ENCODE results near the gene PGRMC1.
"Not testable (repeated sequence)": the region's sequence is repeated elsewhere in the genome, so short reads cannot be mapped to it uniquely, and the experiment has no call there.

Gene PGRMC1

GRCh38 chrX:119272882-119273419 lies 36.9 kb downstream of the PGRMC1 start:
- no peaks in the 10 kb centered on the region for H3K27me3 ChIP-seq (ENCODE audit: insufficient read depth, low read depth, severe bottlenecking)
- no peak for DNase-seq
- H3K36me3 ChIP-seq = no peaks in the 10 kb centered on the region
- H3K4me3 ChIP-seq (ENCODE audit: low read depth, low read length) = no peak overlapping the region
- H3K9me3 ChIP-seq (ENCODE audit: severe bottlenecking) = peaks cover 5% of the 10 kb centered on the region
- TF ChIP-seq, protein P1, sequence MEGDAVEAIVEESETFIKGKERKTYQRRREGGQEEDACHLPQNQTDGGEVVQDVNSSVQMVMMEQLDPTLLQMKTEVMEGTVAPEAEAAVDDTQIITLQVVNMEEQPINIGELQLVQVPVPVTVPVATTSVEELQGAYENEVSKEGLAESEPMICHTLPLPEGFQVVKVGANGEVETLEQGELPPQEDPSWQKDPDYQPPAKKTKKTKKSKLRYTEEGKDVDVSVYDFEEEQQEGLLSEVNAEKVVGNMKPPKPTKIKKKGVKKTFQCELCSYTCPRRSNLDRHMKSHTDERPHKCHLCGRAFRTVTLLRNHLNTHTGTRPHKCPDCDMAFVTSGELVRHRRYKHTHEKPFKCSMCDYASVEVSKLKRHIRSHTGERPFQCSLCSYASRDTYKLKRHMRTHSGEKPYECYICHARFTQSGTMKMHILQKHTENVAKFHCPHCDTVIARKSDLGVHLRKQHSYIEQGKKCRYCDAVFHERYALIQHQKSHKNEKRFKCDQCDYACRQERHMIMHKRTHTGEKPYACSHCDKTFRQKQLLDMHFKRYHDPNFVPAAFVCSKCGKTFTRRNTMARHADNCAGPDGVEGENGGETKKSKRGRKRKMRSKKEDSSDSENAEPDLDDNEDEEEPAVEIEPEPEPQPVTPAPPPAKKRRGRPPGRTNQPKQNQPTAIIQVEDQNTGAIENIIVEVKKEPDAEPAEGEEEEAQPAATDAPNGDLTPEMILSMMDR (IDR thresholded peaks at IDR 0.05; ENCODE audit: low read depth, low read length) = no peak
- no peak overlapping the region for H3K27ac ChIP-seq

- no peak overlapping the region for H3K4me3 ChIP-seq (ENCODE audit: low read depth, low read length)
- TF ChIP-seq, protein P1 (IDR thresholded peaks at IDR 0.05; ENCODE audit: low read depth, low read length) = no peak
- H3K36me3 ChIP-seq = no peaks in the 10 kb centered on the region
- no peak for DNase-seq
- no peak overlapping the region for H3K27ac ChIP-seq
- H3K9me3 ChIP-seq (ENCODE audit: severe bottlenecking) = peaks cover 5% of the 10 kb centered on the region
- no peaks in the 10 kb centered on the region for H3K27me3 ChIP-seq (ENCODE audit: insufficient read depth, low read depth, severe bottlenecking)
Measured at GRCh38 chrX:119273420-119274192, 37.5 kb downstream of the PGRMC1 start.

- not testable (repeated sequence) for H3K27ac ChIP-seq; H3K36me3 ChIP-seq; H3K27me3 ChIP-seq (ENCODE audit: insufficient read depth, low read depth, severe bottlenecking); H3K9me3 ChIP-seq (ENCODE audit: severe bottlenecking); DNase-seq; H3K4me3 ChIP-seq (ENCODE audit: low read depth, low read length)
Measured at GRCh38 chrX:119282347-119282746, 46.3 kb downstream of the PGRMC1 start.

GRCh38 chrX:119288890-119289393 lies 52.9 kb downstream of the PGRMC1 start:
- Histone ChIP-seq H3K9me3 (ENCODE audit: severe bottlenecking) (no peaks in the 10 kb centered on the region), H3K4me3 (ENCODE audit: low read depth, low read length) (no peak overlapping the region), H3K27me3 (ENCODE audit: insufficient read depth, low read depth, severe bottlenecking) (no peaks in the 10 kb centered on the region), H3K36me3 (no peaks in the 10 kb centered on the region), H3K27ac (no peak overlapping the region)
- TF ChIP-seq, protein P1 (IDR thresholded peaks at IDR 0.05; ENCODE audit: low read depth, low read length) = no peak
- no peak for DNase-seq

GRCh38 chrX:119290476-119290875 lies 54.4 kb downstream of the PGRMC1 start:
- no peak overlapping the region for H3K27ac ChIP-seq
- no peaks in the 10 kb centered on the region for H3K27me3 ChIP-seq (ENCODE audit: insufficient read depth, low read depth, severe bottlenecking)
- no peaks in the 10 kb centered on the region for H3K36me3 ChIP-seq
- H3K9me3 ChIP-seq (ENCODE audit: severe bottlenecking) = no peaks in the 10 kb centered on the region
- no peak for DNase-seq
- H3K4me3 ChIP-seq (ENCODE audit: low read depth, low read length) = no peak overlapping the region
- TF ChIP-seq, protein P1 (IDR thresholded peaks at IDR 0.05; ENCODE audit: low read depth, low read length) = no peak

DNA sequence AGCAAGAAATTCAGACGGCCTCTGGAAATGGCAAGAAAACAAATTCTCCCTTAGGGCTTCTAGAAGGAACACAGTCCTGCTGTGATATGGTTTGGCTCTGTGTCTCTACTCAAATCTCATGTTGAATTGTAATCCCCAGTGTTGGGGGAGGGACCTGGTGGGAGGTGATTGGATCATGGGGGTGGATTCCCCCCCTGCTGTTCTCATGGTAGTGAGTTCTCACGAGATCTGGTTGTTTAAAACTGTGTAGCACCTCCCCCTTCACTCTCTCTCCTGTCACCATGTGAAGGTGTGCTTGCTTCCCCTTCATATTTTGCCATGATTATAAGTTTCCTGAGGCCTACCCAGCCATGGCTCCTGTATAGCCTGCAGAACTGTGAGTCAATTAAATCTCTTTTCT lies 55.2 kb downstream of the PGRMC1 start:
- H3K9me3 ChIP-seq (ENCODE audit: severe bottlenecking) = not testable (repeated sequence)

More for the DNA sequence above, 55.2 kb downstream of the PGRMC1 start:
- peak overlapping the region; percentile 22; the same call in 1 of the 2 replicates for H3K27ac ChIP-seq
- not testable (repeated sequence) for H3K36me3 ChIP-seq; H3K4me3 ChIP-seq (ENCODE audit: low read depth, low read length); H3K27me3 ChIP-seq (ENCODE audit: insufficient read depth, low read depth, severe bottlenecking)
- DNase-seq = peak; percentile 55
